Measurements from ENCODE around the gene CSGALNACT2.

CSGALNACT2 gene

DNA sequence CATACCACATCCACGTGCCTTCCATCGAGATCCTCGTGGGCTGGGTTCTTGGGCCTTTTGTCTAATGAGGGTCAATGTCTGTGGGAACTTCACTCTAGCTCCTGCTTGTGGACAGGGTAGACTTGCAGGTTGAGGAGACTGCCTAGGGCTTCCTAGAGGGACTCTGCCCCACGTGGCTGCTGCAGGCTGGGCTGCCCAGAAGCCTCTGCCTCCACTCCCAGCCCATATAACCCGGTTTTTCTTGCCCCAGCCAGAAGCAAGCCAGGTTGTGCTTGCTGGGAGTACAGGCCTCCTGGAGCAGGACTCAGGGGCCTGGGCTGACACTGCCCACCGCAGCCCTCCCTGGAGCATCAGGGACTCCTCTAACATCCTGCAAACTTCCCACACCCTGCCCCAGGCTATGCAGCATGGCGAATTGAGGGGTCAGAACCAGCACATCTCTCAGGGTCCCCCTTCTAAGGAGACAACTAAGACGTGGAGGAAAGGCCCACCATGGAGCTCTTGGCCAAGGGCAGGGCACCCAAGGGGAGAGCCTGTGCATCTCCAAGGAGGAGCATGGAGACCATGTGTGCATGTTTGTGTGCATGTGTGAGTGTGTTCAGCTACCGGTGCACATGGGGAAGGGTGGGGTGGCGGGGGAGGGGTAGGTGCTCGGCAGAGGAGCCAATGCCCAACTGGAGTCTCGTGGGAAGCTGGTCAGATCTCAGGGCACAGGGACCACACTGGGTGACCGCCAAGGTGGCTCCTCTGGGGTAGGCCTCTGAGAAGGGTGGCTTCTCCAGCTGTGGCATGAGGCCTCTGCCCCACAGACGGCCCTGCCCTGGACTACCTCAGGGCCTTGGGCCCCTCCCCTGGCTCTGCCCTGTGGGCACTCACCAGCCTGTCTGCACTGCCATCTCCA lies 66.0 kb downstream of the CSGALNACT2 start:
- FAIRE-seq, result no peak

DNA sequence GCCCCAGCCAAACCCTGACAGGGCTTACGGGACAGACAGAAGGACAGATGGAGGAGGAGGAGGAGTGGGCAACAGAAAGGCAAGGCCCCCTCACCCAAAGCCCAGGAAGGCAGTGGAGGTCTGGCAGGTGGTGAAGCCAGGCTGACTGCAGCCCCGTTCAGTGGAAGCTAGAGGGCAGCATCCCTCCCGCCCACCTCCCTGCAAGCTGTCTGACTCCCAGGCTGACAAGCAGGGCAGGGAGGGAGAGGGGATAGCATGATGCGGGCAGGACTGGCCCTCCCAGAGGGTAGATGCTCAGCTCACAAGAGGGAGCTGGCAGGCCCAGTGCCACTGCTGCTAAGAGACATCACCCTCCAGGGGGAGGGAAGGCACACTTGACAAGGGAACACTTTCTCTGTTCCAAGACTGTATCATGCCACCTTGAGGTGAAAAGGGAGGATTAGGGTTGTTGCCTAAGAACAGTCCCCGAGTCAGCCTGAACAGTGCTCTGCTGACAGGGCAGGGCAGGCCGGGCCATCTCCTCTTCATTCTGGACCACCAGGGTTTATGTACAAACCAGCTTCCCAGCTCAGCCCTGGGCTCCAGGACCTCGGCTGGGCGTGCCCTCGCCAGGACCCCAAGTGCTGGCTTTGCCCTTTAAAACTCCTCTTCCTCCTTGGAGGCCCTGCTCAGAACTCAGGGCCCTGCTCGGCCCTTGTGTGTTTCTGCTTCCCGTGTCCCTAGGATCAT lies 66.9 kb downstream of the CSGALNACT2 start:
- FAIRE-seq, result no peak

DNA sequence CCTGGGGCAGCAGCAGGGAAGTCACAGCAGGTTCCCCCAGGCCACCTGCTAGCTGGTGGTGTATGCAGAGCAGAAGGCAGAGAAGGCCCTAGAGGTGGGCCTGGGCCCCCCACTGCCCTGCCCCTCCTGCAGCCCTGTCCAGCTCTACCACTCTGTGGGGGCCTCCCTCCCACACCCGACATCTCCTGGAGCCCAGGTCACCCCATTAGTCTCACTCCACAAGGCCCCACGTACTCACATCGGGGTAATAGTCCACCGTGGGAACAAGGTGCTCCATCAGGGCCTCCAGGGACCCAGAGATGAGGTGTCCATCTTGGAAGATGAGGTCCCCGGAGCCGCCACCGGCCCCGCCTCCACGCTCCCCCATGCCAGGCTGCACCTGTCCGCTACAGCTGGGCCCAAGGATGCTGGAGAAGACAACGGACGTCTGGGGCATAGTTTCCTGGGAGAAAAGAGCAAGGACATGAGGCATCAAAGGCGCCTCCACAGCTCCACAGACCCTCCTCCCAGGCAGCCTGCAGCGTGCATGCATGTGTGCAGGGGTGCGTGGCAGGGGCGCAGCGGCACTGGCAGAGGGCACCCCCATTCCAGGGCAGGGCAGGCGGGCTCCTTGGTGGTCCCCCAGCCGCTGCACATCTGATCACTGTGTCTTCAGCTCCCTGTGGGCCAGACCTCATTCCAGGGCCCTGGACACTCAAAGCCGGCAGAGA lies 67.6 kb downstream of the CSGALNACT2 start:
- no peak for FAIRE-seq

DNA sequence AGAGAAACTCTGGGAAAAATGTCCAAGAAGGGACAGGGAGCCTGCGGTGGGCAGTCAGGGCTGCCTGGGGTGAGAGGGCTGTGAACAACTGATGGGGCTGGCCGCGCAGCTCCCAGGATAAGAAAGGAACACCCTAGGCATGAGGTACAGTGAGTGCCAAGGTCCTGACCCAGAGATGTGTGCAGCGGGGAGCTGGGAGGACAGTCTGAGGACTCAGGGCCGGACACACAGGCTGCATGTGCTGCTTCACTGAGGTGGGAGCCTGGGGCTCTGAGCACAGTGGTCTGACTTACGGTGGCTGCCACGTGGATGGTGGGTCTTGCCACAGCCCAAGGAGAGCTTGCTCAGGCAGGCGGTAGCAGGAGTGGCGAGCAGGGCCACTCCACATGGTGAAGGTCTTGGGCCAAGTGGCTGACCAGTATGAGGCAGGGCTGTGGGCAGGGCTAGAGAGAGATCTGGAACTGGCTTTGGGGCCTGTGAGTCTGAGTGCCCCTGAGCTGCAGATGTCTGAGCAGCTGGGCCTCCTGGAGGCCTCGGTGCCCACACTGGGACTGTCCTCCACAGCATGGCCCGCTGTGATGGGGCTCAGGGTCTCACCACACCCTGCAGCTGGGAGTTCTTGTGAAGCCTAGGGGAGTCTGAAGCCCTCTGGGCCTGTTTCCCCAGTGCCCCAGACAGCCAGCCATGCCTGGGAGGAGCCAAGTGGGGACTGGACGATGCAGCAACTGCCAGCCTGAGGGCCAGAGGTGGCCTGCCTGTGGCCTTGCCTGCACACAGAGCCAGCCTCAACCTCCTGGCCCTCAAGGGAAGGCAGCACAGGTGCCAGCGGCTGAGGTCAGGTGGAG lies 68.4 kb downstream of the CSGALNACT2 start:
- FAIRE-seq, result no peak

DNA sequence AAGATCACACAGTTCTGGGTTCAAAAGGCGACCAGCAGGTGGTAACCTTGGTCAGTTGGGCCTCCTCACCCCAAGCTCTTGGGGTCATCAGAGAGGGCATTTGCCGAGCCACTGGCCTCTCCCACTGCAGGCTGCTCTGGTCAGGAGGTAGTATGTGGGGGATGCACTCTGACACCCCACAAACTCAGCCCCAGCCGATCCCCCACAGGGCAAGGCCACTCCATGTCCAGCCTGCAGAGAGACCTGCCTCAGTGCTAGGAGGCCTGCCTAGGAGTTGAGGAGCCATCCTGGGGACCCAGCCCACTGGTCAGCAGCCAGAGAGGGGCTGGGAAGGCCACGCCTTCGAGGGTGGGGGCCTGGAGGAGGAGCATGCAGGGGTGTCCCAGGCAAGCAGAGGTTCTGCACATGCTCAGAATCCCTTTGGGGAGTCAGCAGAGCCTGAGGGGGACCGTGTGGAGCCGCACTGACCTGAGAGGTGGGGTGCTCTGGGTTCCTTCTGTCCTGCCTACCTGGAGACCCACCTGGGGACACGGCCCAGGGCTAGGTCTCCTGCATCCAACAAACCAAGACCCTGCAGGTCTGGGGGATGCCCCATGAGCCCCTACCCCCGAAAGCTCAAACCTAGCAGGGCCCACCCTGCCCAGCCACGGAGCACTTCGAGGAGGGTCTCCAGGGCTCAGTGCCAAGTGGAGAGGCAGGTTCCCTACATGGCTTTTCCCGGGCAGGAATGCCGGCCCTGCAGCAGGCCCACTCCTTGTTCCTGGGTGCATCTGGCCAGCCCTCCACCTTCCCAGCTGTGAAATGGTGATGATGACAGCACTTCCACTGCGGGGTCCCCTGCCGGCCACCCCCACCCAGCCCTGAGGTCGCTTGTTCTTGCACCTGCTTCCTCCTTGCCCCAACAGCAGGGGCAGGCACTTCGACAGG lies 70.2 kb downstream of the CSGALNACT2 start:
- FAIRE-seq, result no peak

DNA sequence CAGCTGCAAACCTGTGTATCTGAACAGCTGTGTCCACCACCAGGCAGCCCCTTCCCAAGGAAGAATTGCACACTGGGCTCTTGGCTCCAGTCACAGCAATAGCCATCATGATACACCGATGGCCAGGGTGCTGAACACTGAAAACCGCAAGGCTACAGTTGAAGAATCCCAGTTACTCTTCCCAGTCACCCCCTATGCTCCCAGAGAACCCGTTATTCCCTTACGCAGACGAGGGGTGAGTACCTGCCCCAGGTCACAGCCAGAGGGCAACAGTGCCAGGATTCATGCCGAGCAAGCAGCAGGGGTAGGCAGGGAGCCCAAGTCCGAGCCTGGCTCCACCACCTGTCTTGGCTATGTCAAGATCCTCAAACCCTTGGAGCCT lies 70.8 kb downstream of the CSGALNACT2 start:
- FAIRE-seq, result no peak

DNA sequence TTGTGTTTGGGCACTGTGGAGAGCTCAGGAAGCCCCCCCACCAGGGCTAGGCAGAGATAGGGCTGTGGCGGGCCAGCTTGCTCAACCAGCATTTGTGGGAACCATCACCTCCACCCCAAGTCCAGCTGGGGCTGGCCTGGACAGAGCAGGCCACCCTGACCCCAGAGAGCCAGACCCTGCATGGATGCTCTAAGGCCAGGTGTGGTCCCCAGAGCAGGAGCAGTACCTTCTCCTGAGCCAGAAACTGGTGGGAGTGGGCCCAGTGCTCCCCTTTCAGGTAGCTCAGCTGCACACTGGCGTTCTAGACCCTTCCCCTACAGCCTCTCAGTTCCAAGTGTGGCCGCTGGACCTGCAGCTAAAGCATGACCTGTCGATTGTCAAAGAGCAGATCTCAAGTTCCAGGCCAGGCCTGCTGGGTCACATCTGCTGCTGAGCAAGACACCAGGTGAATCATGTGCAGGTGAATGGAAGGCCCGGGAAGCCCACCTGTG lies 71.5 kb downstream of the CSGALNACT2 start:
- FAIRE-seq, result no peak

DNA sequence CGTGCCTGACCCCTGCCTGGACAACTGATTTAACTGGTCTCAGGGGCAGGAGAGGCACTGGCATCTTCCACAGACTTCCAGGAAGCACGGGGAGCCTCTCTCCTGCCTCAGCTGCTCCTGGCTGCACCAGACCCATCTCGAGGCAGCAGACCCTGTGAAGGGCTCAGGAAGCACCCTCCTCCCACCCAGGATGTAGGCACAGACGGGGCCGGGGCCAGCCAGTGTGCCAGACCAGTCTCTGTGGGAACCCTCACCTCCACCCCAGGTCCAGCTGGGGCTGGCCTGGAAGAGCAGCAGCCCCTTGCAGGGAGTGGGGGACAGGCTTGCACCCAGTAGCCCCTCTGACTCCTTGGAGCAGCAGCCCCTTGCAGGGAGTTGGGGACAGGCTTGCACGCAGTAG lies 72.3 kb downstream of the CSGALNACT2 start:
- no peak for FAIRE-seq

DNA sequence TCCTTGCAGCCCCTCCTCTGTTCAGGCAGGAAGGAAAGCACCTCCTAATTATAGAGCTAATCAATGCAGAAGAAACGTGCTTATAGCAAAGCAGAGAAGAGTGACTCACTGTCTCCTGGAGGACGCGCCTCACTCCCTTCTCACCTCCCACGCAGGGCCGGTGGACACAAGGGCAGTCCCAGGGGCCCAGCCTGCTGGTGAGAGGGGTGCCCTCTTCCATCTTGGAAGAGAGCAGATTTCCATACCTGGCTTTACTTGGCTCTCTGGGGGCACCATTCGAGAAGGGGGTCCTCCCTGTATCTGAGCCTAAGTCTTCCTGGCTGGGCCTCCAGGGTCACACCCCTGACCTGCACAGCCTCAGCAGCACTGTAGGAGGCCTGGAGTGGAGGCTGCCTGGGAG lies 72.8 kb downstream of the CSGALNACT2 start:
- no peak for FAIRE-seq

DNA sequence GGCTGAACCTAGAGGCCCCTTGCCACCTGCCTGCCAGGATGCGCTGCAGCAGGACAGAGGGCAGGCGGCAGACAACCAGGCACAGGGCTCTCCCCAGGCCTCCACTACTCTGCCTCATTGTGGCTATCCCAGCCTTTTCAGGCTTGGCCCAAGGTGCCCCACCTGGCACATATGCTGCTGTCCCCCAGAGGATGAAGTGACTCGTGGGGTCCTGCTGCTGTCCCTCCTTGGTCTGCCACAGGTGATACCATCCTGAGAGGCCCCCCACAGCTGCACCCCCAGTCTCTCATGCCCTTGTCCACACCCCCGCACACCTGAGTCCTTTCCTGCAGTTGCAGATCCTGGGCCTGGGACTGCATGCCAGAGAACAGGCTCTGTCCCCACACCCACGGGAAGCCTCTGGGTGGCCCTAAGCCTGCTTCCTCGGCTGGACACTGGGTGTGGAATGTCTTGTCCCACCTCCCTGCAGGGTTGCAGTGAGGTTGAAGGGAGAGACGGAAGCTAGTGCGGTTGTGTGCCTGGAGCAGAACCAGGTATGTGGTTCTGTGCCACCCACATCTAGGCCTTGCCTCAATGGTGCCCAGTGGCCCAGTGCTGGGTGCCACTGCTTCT lies 73.3 kb downstream of the CSGALNACT2 start:
- FAIRE-seq, result no peak

DNA sequence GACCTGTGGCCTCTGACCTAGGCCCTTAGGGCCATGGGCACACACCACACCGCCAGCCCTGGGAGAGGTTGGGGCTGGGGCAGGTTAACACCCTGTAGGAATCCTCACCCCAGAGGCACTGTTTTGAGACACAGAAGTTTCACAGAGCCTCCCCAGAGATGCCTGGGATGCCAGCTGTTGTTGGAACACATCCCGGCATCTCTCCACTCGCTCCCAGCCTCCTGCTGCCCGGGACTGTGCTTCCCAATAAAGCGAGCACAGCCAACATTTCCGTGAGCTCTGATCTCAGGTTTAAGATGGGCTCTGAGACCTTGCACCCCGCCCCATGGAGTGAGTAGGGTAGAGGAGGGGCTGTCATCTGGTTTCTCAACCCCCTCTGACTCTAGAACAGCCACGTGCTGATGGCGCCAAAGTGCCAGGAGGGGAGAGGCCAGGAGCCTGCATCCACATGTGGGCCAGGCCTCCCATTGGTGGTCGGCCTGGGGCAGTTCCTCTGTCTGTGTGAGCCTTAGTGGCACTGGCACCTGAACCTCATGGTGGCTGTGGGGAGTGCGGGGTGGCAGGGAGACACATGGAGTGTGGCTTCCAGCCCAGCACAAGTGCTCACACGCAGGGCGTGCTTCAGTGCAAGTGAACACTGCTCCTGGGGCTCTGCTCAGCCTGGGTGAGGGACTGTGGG lies 73.9 kb downstream of the CSGALNACT2 start:
- FAIRE-seq, result no peak

DNA sequence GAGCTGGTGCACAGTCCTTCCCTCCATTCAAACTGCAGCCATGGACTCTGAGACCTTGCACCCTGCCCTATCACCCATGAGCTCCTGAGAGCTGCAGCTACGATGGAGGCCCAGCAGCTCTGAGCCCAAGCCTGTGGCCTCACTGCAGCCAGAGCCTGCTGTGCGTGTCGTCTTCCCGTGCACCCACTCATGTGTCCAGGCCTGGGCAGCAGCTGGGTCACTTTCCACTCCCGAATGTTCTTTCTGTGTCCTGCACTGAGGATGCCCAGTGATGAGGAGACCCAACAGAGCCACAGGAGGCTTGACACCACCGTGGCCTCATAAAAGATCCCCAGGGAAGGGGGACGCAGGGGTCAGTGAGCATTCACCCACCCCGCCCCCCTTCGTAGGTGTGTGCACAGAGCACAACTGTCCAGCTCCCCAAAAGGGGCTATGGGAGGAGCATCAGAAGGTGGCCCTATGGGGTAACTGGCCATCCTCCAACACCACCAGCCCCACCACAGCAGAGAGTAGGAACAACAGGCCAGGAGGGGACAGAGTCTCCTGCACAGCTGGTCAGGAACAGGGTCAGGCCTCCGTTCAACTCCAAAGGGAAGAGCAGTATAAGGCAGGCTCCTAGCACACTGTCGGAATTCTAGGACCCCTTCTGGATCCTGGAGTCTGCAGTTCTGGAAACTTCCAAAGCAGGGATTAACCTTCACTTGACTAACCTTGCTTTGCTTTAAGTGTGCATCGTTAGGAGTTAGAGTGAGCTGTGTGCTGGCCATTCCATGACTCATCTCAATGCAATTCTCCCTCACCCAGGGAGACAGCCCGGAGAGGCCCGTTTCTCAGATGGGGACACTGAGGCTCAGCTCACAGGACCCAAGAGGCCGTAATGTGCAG lies 76.1 kb downstream of the CSGALNACT2 start:
- FAIRE-seq, result no peak

DNA sequence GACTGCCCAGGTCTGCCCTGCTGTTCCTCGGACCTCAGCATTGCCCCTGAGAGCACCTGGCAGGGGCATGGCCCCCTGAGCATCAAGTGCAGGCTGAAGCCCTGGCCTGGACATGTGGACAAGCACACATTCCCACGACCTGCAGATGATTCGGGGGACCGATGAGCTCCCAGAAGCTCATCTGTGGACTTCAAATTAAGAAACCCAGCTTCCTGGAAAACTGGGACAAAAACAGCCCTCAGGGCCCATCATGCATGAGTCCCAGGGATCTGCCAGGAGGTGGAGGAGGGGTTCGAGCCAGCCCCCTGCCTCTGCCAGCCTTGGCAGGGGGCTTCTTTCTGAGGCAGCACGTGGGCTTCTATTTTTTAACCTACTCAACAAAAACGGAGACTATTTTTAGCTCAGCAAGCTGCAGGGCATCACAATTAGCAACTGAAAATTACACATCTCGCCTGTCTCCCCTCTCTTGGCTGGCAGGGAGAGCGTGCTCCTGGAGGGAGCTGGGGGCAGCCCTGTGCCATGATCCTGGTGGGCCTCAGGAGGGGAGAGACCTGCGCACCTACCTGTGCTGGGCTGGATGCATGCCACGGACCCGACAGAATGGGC lies 76.8 kb downstream of the CSGALNACT2 start:
- no peak for FAIRE-seq

DNA sequence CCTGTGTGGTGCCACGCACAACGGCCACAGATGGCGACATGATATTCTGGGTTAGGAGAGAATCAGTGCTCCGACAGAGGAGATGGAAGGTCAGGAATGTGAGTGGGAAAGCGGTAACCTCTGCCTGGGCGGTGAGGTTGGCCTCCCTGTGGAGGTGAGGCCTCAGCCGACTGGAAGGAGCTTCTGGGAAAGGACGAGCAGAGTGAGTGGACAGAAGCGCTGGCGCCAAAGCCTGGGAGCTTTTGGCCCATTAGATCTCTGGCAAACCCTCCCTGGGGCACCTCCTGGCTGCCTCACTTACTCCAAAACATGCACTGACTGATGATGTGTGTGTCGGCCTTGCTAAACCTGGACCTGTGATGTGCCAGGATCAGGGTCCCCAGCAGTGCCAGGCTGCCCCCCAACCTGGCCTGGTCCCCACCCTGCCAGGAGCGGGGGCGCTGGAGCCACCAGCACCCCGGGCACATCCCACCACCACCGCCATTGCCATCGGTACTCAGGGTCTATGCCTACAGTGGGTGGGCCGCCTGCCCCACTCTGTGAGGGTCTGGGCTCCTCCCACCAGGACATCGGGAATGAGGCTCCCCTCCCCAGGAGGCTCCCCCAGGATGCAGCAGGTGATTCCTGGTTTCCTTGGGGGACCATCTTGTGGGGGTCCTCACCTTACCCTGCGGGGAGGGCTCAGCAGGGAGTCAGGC lies 77.7 kb downstream of the CSGALNACT2 start:
- no peak for FAIRE-seq

DNA sequence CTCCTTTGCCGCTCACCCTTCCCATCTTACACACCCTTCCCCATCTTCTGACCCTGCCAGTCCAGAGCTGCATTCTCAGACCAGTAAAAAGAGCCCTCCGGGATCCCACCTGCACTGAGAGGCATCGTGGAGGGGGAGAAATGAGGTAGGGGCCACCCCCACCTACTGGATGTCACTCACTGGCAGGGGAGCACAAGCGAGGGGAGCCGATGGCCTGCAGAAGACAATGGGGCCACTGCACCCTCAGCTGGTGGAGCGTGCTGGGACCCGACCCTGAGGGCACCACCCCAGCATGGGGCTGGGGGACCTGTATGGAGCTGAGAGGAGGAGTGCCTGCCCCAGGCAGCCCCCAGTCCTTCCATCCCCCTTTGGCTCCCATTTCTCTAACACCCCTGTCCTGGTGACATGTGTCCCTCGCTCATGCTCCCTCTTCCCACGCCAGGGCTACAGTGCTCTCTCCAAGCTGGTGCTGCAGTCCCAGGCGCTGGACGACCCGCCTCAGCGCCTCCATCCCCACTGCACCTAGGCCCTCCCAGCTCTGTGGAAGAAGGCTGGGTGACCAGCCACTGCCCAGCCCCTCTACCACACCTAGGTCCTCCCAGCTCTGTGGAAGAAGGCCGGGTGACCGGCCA lies 78.8 kb downstream of the CSGALNACT2 start:
- FAIRE-seq, result no peak

DNA sequence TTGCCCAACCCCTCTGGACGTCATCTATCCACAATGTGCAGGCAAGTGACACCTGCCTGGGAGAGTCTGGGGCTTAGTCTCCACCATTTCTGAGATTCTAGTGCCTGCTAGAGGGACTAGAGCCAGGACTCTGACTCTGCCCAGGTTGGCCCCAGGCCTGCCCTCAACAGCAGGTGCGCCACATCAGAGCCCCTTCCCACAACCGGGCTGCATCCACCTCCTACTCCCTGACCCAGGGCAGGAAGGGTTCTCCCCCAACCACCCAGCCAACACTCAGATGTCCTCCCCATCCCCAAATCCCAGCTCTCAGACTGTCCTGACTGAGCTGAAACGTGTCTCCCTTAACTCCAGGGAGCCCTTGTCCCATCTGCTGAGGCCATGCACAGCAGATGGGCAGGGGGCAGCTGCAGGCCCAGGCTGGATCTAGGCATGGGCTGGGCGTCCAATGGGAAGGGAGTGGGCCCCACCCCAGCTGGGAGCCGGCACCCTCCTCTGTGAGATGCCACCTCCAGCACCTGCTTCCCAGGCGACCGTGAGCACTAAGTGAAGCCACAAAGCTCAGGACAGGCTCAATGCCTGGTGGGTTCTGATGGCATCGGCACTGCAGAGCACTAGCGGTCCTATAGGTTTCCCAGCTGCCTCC lies 79.4 kb downstream of the CSGALNACT2 start:
- no peak for FAIRE-seq
